IPS-18c (cell line): ENCODE measurements around the gene PRF1.
"Not testable (repeated sequence)": the region's sequence is repeated elsewhere in the genome, so short reads cannot be mapped to it uniquely, and the experiment has no call there.

ENCODE experiments used
- H3K4me3 ChIP-seq: 2 replicates; pipeline ENCODE4 v1.7.0; 2013; ENCODE audit warnings: low read depth, mild to moderate bottlenecking, low read length, moderate library complexity; ENCODE audit not compliant: insufficient read depth
- H3K9me3 ChIP-seq: one replicate; pipeline ENCODE4 v1.6.1; 2013; ENCODE audit warnings: mild to moderate bottlenecking, low read length, moderate library complexity; ENCODE audit not compliant: control insufficient read depth, insufficient read depth

PRF1 gene

GRCh38 chr10:70602665-70603448 is at the start of gene PRF1:
PRF1 (minus strand) TSS chr10:70602741; CDS start chr10:70600902, 1,839 bp downstream.
- Histone ChIP-seq H3K9me3 (peaks cover 2% of the 10 kb centered on the region), H3K4me3 (no peak within 1 kb of the TSS)

DNA sequence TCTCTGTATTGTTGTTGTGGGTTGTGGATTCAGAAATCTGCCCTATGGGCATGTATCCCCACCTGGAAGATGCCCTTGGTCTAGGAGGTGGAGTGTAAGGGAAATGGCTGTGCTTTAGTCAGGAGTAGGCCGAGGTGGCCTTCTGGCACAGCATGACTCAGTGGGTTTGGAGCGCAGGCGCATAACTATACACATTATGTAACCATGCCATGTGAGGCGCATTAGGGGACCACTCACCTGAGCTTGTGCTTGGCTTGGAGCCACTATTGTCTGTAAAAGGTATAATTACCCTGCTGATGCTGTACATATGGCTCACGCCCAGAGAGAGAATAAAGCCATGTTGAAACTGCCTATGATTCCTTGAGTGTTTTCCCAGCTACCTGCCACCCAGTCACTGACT is 49.1 kb upstream of the PRF1 start:
- Histone ChIP-seq H3K4me3 (no peak overlapping the region), H3K9me3 (peaks cover 8% of the 10 kb centered on the region)

- Histone ChIP-seq H3K9me3 (peaks cover 8% of the 10 kb centered on the region), H3K4me3 (no peak overlapping the region)
Measured at GRCh38 chr10:70650718-70651117, 48.2 kb upstream of the PRF1 start.

GRCh38 chr10:70650104-70650503 is 47.6 kb upstream of the PRF1 start:
- peaks cover 8% of the 10 kb centered on the region for H3K9me3 ChIP-seq
- no peak overlapping the region for H3K4me3 ChIP-seq

GRCh38 chr10:70649526-70649925 is 47.0 kb upstream of the PRF1 start:
- Histone ChIP-seq H3K4me3 (no peak overlapping the region), H3K9me3 (peaks cover 8% of the 10 kb centered on the region)

DNA sequence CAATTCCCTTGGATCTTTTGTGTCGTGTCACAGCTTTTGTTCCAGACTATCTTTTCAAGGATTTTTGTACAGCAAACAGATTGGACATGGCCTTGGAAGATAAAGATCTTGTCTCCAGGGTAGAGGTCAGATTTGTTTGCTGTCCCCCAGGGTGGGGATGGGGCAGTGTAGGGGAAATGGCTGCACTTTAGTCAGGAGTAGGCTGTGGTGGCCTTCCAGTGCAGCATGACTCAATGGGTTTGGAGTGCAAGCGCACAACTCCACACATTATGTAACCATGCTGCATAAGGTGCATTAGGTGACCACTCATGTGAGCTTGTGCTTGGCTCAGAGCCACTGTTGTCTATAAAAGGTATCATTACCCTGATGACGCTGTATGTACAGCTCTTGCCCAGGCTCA is 45.9 kb upstream of the PRF1 start:
- Histone ChIP-seq H3K4me3 (no peak overlapping the region), H3K9me3 (peaks cover 8% of the 10 kb centered on the region)

DNA sequence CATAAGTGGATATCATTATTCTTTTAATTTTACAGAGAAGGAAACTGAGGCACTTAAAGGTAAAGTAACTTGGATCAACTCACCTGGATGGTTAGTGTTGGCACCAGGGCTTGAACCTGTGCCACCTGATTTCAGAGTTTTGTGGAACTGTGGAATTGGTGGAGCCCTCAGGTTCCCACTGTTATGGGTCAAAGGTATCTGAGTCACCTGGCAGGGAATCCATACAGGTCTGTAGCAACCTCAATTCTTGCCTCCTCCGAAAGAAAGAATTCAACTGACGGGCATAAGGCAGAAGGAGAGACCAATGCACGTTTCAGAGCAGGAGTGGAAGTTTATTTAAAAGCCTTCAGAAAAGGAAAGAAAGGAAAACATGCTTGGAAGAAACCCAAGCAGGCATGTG is 44.5 kb upstream of the PRF1 start:
- H3K9me3 ChIP-seq = peaks cover 8% of the 10 kb centered on the region
- H3K4me3 ChIP-seq = no peak overlapping the region

- H3K9me3 ChIP-seq, H3K4me3 ChIP-seq: not testable (repeated sequence)
Measured at GRCh38 chr10:70644959-70645358, 42.4 kb upstream of the PRF1 start.

GRCh38 chr10:70643272-70643671 is 40.7 kb upstream of the PRF1 start:
- H3K9me3 ChIP-seq, H3K4me3 ChIP-seq: not testable (repeated sequence)

- H3K4me3 ChIP-seq = not testable (repeated sequence)
Measured at GRCh38 chr10:70639640-70640383, 37.3 kb upstream of the PRF1 start.

GRCh38 chr10:70634515-70634914 is 32.0 kb upstream of the PRF1 start:
- H3K4me3 ChIP-seq, H3K9me3 ChIP-seq: not testable (repeated sequence)

More at GRCh38 chr10:70639640-70640383, 37.3 kb upstream of the PRF1 start:
- not testable (repeated sequence) for H3K9me3 ChIP-seq

DNA sequence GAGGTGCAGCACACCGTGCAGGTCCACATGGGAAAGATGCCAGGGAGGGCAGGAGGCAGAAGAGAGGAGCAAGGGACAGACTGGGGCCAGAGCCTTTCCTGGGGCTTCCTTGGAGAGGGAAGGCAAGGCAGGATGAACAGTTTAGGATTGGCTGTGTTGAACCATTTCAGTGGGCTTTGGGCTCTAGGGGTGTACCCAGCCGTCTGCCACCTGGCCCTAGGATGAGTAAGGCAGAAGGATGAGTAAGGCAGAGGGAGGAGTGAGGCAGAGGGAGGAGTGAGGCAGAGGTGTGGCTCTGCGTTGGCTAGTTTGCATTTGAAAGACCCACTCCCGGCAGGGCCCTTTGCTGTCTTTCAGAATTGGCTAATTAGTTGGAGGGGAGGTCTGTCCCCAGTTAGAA is 31.5 kb upstream of the PRF1 start:
- H3K4me3 ChIP-seq = no peak overlapping the region

DNA sequence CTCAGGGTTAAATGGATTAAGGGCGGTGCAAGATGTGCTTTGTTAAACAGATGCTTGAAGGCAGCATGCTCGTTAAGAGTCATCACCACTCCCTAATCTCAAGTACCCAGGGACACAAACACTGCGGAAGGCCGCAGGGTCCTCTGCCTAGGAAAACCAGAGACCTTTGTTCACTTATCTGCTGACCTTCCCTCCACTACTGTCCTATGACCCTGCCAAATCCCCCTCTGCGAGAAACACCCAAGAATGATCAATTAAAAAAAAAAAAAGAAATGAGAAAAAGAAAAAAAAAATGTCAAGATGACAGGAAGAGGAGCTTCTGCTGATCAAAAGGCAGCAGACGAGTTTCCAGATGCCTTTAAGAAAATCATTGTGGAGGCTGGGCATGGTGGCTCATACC is 29.2 kb upstream of the PRF1 start:
- not testable (repeated sequence) for H3K4me3 ChIP-seq, H3K9me3 ChIP-seq

More for the DNA sequence above, 31.5 kb upstream of the PRF1 start:
- H3K9me3 ChIP-seq = no peaks in the 10 kb centered on the region

DNA sequence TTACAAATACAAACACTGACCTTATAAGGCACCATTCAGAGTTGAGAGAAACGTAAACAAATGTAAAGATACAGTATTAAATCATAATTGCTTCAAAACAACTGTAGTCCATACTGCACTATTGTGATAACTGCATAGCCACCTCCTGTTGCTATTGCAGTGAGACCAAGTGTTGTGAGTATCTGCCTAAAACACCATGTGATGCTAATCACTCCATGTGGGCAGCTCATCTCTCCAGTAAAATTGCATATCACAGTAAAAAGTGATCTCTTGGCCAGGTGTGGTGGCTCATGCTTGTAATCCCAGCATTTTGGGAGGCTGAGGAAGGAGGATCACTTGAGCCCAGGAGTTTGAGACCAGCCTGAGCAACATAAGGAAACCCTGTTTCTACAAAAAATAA is 26.8 kb upstream of the PRF1 start:
- no peaks in the 10 kb centered on the region for H3K9me3 ChIP-seq
- H3K4me3 ChIP-seq = no peak overlapping the region

- no peaks in the 10 kb centered on the region for H3K9me3 ChIP-seq
- H3K4me3 ChIP-seq = no peak overlapping the region
Measured at GRCh38 chr10:70626056-70626455, 23.5 kb upstream of the PRF1 start.

DNA sequence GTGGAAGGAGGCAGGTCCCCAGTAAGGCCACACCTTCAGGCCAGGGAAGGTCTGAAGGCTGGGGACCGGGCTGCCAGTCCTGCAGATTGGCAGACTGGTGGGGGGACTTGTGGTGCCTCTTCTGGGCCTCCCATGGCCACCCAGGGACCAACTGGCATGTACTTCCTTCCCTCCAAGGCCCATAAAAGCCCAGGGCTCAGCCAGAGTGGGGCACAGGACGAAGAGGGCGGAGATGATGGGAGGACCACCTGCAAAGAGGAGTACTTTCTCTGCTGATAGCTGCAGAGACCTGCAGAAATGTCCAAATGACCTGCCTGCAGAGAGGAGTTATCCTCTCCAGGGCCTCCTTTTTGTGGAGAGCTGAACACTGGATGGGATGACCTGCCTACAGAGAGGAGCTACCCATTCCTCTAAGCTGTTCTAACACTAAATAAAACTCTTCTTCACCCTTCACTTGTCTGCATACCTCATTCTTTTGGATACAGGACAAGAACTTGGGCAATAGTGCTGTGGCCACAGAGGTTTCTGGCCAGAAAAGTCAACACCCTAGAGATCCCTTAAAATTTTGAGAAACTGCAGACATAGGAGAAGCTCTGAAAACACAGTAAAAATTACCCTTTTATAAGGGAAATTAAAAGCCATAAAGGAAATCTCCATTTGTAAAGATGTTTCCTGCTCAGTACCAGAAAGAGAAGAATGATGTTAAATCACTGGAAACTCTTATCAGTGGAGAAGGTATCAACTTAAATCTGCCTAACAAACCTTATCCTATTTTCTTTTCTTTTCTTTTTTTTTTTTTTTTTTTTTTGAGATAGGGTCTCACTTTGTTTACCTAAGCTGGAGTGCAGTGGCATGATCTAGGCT is 20.7 kb upstream of the PRF1 start:
- no peaks in the 10 kb centered on the region for H3K9me3 ChIP-seq
- H3K4me3 ChIP-seq = no peak overlapping the region

GRCh38 chr10:70622541-70622940 is 20.0 kb upstream of the PRF1 start:
- Histone ChIP-seq H3K4me3 (no peak overlapping the region), H3K9me3 (no peaks in the 10 kb centered on the region)
